CD4-positive, alpha-beta T cell treated with Interferon alpha-2 for 1 hour (primary cell): ENCODE data around the gene TRIM49C.
"Not testable (repeated sequence)": the region's sequence is repeated elsewhere in the genome, so short reads cannot be mapped to it uniquely, and the experiment has no call there.

Experiments used
- DNase-seq, 2 donors: peaks; one replicate each; pipeline ENCODE4 v3.0.0-alpha.2; 2020 to 2022

Gene TRIM49C, protein sequence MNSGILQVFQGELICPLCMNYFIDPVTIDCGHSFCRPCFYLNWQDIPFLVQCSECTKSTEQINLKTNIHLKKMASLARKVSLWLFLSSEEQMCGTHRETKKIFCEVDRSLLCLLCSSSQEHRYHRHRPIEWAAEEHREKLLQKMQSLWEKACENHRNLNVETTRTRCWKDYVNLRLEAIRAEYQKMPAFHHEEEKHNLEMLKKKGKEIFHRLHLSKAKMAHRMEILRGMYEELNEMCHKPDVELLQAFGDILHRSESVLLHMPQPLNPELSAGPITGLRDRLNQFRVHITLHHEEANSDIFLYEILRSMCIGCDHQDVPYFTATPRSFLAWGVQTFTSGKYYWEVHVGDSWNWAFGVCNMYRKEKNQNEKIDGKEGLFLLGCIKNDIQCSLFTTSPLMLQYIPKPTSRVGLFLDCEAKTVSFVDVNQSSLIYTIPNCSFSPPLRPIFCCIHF

DNA sequence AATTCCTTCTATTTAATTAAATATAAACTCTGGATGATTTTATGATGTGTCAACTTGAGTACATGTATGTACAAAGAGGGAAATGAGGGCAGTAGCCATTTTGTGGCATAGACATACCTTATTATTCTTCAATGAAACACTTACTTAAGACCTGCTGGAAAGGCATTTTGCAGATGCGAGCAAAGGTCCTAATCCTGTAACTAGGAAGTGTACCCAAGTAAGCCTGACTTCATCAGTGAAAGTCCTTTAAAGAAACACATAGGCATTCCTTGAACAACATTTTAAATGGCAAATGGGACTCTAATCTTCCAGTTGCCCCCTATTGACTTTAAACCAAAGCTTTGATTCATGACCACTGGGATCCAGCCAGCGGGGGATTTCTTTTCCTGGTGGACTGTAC lies at the start of gene TRIM49C:
Gene TRIM49C, plus strand, starts transcription at position 301 of the 400 bp plus-strand sequence. CDS start 4,106 bp downstream, outside the sequence.
- DNase-seq, result not testable (repeated sequence)

DNA sequence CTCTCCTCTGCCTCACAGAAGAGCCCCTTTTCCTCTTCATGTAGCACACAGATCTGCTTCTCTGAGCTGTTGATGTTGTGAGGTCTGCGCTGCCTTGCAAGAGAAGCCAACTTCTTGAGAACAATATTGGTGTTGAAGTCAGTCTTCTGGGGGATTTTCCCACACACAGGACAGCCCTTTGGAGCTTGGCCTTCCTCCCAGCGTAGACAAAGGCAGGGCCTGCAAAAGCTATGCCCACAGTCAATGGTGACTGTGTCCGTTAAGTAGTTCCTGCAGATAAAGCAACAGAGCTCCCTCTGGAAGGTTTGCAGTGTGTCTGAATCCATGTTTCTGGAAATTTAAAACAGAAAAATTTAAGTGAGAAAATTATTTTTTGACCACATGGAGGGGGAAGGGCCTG lies 6.7 kb upstream of the TRIM49C start:
- DNase-seq, result not testable (repeated sequence)

DNA sequence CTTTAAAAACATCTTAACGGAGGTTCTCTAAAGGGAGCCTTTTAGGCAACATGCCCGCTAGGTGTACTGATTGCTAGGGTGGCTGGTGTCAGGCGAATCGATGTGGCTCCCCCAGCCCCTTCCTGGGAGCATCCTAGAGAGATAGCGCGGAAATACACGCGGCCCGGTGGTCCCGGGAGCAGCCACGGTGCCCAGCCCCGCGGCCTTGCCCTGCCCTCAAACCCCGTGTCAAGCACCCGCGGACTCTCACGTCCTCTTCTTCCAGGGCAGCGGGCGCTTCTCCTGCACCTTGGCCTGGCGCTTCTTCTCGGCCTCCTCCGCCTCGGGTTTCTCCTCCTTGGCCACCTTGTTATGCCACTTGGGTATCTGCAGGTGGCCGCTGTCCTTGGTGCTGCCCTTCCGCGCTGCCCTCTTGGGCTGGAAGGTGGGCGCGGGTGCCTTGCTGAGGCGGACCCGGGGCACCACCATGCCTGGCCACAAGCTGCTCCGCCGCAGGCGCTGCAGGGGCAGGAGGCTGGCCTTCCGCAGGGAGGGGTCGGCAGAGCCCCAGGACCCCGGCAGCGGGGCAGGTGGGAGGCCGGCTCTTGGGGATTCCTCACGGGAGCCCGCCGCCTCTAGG lies 20.8 kb downstream of the TRIM49C start:
- DNase-seq, result not testable (repeated sequence)

DNA sequence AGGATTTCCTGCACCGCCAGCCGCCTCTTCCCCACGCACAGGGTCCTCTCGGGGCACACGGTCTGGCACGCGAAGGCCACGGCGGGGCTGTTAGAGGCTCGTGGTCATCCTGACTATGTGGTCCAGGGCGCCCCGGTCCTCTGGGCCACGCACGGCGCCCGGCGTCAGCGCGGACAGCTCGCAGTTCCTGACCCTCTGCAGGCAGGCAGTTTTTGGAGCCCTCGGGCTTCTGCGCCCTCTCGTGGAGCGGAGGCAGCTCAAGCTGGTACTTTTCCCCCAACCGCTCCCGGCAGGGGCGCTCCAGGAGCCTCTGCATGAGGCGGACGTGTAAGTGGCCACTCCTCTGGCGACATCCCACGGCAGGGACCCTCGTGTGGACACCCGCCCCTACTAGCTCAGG lies 21.4 kb downstream of the TRIM49C start:
- not testable (repeated sequence) for DNase-seq

DNA sequence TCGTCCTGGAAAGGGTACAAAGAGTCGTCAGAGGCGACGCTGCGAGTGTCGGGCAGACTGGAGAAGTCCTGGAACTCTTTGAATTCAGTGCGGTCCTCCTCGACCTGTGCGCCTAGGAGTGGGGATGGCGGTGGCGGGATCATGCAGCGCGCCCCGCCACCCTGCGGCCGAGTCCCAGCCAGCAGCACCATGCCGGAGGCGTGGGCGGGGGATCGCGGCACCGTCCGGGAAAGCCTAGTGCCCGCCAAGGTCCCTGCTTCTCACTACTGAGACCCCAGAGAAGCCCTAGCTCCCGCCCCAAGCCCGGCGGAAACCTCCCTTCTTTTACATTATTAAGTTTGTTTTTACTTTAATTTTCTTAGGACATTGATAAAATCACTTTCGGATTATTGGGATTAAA lies 22.6 kb downstream of the TRIM49C start:
- not testable (repeated sequence) for DNase-seq

DNA sequence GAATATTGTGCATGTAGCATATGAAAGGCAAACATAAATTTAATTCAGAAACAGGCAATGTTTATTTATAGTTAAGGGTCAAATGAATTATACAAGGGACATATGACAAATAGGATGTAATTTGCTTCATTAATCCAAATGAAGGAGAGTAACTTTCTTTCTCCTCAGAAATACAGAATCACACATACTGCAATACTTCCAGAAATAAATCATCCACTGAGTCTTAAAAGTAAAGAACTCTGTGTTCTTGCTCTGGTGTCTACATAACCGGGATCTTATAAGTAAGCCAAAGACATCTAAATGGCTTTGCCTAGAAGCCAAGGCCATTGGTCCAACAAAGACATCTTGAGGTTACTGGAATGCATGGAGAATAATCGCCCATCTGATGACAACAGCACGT lies 54.7 kb downstream of the TRIM49C start, which contains the start of gene UBTFL1:
Gene UBTFL1, plus strand, starts transcription at position 301 of the 400 bp plus-strand sequence. Its CDS starts 0 bp downstream, at position 301.
- DNase-seq, result not testable (repeated sequence)

DNA sequence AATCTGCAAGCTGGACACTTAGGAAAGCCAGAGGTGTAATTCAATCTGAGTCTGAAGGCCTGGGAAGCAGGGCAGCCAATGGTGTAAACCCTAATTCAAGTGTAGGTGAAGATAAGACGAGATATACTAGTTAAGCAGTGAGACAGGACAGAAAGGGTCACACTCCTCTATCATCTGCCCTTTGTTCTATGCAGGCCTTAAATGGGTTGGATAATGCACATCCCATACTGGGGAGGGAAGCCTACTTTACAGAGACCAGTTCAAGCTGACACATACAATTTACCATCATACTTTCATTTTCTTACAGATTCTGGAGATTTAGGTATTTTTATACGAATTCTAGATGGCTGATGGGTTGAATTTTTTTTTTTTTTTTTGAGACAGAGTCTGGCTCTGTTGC lies 57.8 kb downstream of the TRIM49C start:
- DNase-seq, result not testable (repeated sequence)
